SK-N-SH (cell line): ENCODE data around the gene HUS1. TPM values are rescaled to one million over a fixed set of nuclear protein-coding genes. Genes with fewer than 3 reads are reported as not detected.
"Not testable (repeated sequence)": the region's sequence is repeated elsewhere in the genome, so short reads cannot be mapped to it uniquely, and the experiment has no call there.

ENCODE experiments used
- CTCF ChIA-PET: fragments of 300-600, 350-600 bp; formaldehyde crosslinking; extraction: SDS; loops from one replicate; lab custom pipeline; 2021; lab: Yijun Ruan, JAX
- POLR2A ChIA-PET: fragments of 350-600 bp; sonication (Branson Sonifier 250); formaldehyde crosslinking; extraction: SDS; loops from one replicate; lab custom pipeline; 2020; ENCODE audit warnings: antibody characterized with exemption, inconsistent platforms; lab: Yijun Ruan, JAX
- DNase-seq: peaks from one replicate; pipeline ENCODE4 v3.0.0; 2012
- H2AFZ ChIP-seq: fragments of 200-600 bp; sonication (generic); 2 replicates; pipeline ENCODE4 v1.8.1; 2016; ENCODE audit warnings: antibody characterized with exemption, mild to moderate bottlenecking, low read depth
- H3F3A ChIP-seq: fragments of 200-600 bp; sonication (generic); replicated peaks from 2 replicates; pipeline ENCODE3; 2016; ENCODE audit warnings: antibody characterized with exemption, mild to moderate bottlenecking; ENCODE audit not compliant: insufficient read depth
- H3K27ac ChIP-seq, 2 experiments: fragments of 200-500 bp in 1 of 2; fragments of 200-600 bp in 1 of 2; sonication (Bioruptor generic) in 1 of 2; sonication (generic), shearing (Covaris generic) in 1 of 2; 2 replicates each; pipeline versions ENCODE4 v1.5.1 to v1.6.1; 2014 to 2016; ENCODE audit warnings: low read depth in 2 of 2, inconsistent platforms in 1 of 2, low read length in 1 of 2, mild to moderate bottlenecking in 1 of 2, mixed read lengths in 1 of 2
- H3K27me3 ChIP-seq: fragments of 200-600 bp; sonication (generic), shearing (Covaris generic); 2 replicates; pipeline ENCODE4 v1.6.1; 2016; ENCODE audit warnings: mixed run types; ENCODE audit not compliant: insufficient read depth
- H3K36me3 ChIP-seq, 2 experiments: fragments of 200-500 bp in 1 of 2; fragments of 200-600 bp in 1 of 2; sonication (Bioruptor generic) in 1 of 2; sonication (generic) in 1 of 2; replicated peaks in 1 of 2; 2 replicates each; pipeline versions ENCODE3 to v1.5.1; 2014 to 2016; ENCODE audit warnings: low read length in 1 of 2, mild to moderate bottlenecking in 1 of 2; ENCODE audit not compliant: insufficient read depth in 2 of 2, control insufficient read depth in 1 of 2
- H3K4me1 ChIP-seq, 2 experiments: fragments of 200-500 bp in 1 of 2; fragments of 200-600 bp in 1 of 2; sonication (Bioruptor generic) in 1 of 2; sonication (generic), shearing (Covaris generic) in 1 of 2; 2 replicates each; pipeline versions ENCODE4 v1.5.1 to v1.6.1; 2014 to 2016; ENCODE audit warnings: low read depth in 1 of 2, low read length in 1 of 2, mixed run types in 1 of 2; ENCODE audit not compliant: insufficient read depth in 2 of 2, control insufficient read depth in 1 of 2
- H3K4me2 ChIP-seq: fragments of 200-600 bp; sonication (generic), shearing (Covaris generic); 2 replicates; pipeline ENCODE4 v1.6.1; 2017; ENCODE audit warnings: mixed run types
- H3K4me3 ChIP-seq, 2 experiments: fragments of 200-500 bp in 1 of 2; fragments of 200-600 bp in 1 of 2; sonication (Bioruptor generic) in 1 of 2; sonication (generic), shearing (Covaris generic) in 1 of 2; 2 replicates each; pipeline versions ENCODE4 v1.5.1 to v1.8.1; 2014 to 2016; ENCODE audit warnings: low read depth in 2 of 2, inconsistent platforms in 1 of 2, low read length in 1 of 2, mild to moderate bottlenecking in 1 of 2, mixed read lengths in 1 of 2, moderate library complexity in 1 of 2
- H3K79me2 ChIP-seq: fragments of 200-600 bp; sonication (generic); 2 replicates; pipeline ENCODE4 v1.8.1; 2017; ENCODE audit warnings: mild to moderate bottlenecking; ENCODE audit not compliant: insufficient read depth
- H3K9ac ChIP-seq: fragments of 200-600 bp; sonication (generic); 2 replicates; pipeline ENCODE4 v1.6.1; 2017; ENCODE audit warnings: mixed run types
- H3K9me2 ChIP-seq: fragments of 200-600 bp; sonication (generic); 2 replicates; pipeline ENCODE4 v1.6.1; 2017; ENCODE audit warnings: mixed run types
- H3K9me3 ChIP-seq: fragments of 200-600 bp; sonication (generic); 2 replicates; pipeline ENCODE4 v1.6.1; 2017; ENCODE audit warnings: mixed run types, mild to moderate bottlenecking, moderate library complexity
- H4K20me1 ChIP-seq: fragments of 200-600 bp; sonication (generic); 2 replicates; pipeline ENCODE4 v1.6.1; 2017; ENCODE audit warnings: mild to moderate bottlenecking, mixed run types; ENCODE audit not compliant: insufficient read depth
- EZH2phosphoT487 ChIP-seq: fragments of 200-600 bp; sonication (generic); IDR thresholded peaks from 2 replicates; pipeline ENCODE4 v1.6.1; 2017; ENCODE audit warnings: low read depth, mixed run types, mild to moderate bottlenecking, antibody characterized with exemption, moderate library complexity, borderline replicate concordance
- FOSL2 ChIP-seq: IDR thresholded peaks from 2 replicates; pipeline ENCODE4 v1.4.0; 2012; ENCODE audit warnings: low read depth, mild to moderate bottlenecking, moderate library complexity, borderline replicate concordance
- JUND ChIP-seq: IDR thresholded peaks from 2 replicates; pipeline ENCODE4 v1.4.0; 2012
- MXI1 ChIP-seq: IDR thresholded peaks from 2 replicates; pipeline ENCODE4 v1.6.1; 2012; ENCODE audit warnings: mild to moderate bottlenecking, low read depth, low read length, improper control_type of control experiment
- POLR2AphosphoS5 ChIP-seq: IDR thresholded peaks from 2 replicates; pipeline ENCODE4 v1.6.1; 2012; ENCODE audit warnings: low read depth, low read length
- RCOR1 ChIP-seq: fragments of 150-350 bp; IDR thresholded peaks from 2 replicates; pipeline ENCODE4 v1.6.1; 2017; ENCODE audit warnings: antibody characterized with exemption, low read length
- RFX5 ChIP-seq: IDR thresholded peaks from 2 replicates; pipeline ENCODE4 v1.6.1; 2012; ENCODE audit warnings: mild to moderate bottlenecking, improper control_type of control experiment, low read length
- TCF12 ChIP-seq: IDR thresholded peaks from 2 replicates; pipeline ENCODE4 v1.4.0; 2012
- WGBS: methylation state at CpG from one replicate; pipeline ENCODE4 v1.1.6; 2017; ENCODE audit warnings: low lambda C conversion rate; 5-methylcytosine and 5-hydroxymethylcytosine counted together
- polyA plus RNA-seq, 3 experiments: library from polyadenylated mRNA; depleted of rRNA; stranded (reverse); fragments of >200 nt; gene quantifications; 2 replicates each; pipeline ENCODE4 v1.2.3, GENCODE V29; 2012
- TF ChIP-seq, protein P1 (sequence below): IDR thresholded peaks from 2 replicates; pipeline ENCODE4 v1.6.1; 2012; ENCODE audit warnings: mild to moderate bottlenecking, low read depth, low read length, moderate library complexity

The HUS1 gene
- polyA plus RNA-seq, 1 of the 3 experiments (the other 2 are of a cell fraction): 17.8 TPM

- H3K4me1 ChIP-seq, H3K9me3 ChIP-seq, H3K79me2 ChIP-seq, H3K36me3 ChIP-seq, H3K9ac ChIP-seq, H3K27ac ChIP-seq, H3K27me3 ChIP-seq, H3K4me3 ChIP-seq, H3K9me2 ChIP-seq, DNase-seq, POLR2A ChIA-PET, H3F3A ChIP-seq, H4K20me1 ChIP-seq: not testable (repeated sequence)
- CTCF ChIA-PET: interaction anchor here (1.0 to 4.0 kb wide), 7 partner anchors 9 to 651 kb away, joined by 3 to 19 read pairs (median 4); no protein-coding TSS in a partner anchor
- peak overlapping the region; percentile 28 for H3K4me2 ChIP-seq
- peak overlapping the region; percentile 47; the same call in 1 of the 2 replicates for H2AFZ ChIP-seq
- WGBS: 0% methylated on average over 1 of the region's 1 CpG
- TF ChIP-seq FOSL2: peak; percentile 8; the same call in 1 of the 2 replicates
- TF ChIP-seq JUND: 0 out of 2 replicates have a peak, but pooled peaks have one; percentile 19
- TF ChIP-seq TCF12: peak; percentile 48
Measured at GRCh38 chr7:47916514-47916913, 62.9 kb downstream of the HUS1 start.

DNA sequence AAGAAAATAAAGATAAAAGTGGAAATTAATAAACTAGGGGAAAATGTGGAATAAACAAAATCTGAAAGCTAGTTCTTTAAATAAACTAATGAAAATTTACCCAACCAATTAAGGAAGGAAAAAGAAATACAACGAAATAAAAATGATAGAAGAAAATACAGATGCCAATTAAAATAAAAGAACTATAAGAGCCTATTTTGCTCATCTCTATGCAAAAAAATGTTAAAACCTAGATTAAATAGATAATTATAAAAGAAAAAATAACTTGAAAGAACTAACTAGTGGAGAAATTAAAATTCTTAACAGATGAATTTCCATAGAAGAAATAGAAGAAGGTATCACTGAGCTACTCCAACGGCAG lies 63.8 kb downstream of the HUS1 start:
- Histone ChIP-seq H3K4me3 (no peak overlapping the region), H3K9ac (no peak overlapping the region), H3F3A (no peaks in the 10 kb centered on the region), H3K9me2 (no peaks in the 10 kb centered on the region), H3K9me3 (peaks cover 7% of the 10 kb centered on the region), H3K79me2 (no peaks in the 10 kb centered on the region), H3K27ac (no peak overlapping the region), H4K20me1 (no peaks in the 10 kb centered on the region), H3K27me3 (no peaks in the 10 kb centered on the region), H3K36me3 (no peaks in the 10 kb centered on the region), H3K4me2 (no peak overlapping the region), H2AFZ (no peak overlapping the region), H3K4me1 (no peaks in the 10 kb centered on the region; a peak in 1 of 4 replicates)
- no peak for DNase-seq
- WGBS: 50% methylated on average over 2 of the region's 2 CpGs
- ChIA-PET CTCF (interaction anchor here (1.0 to 4.0 kb wide), 7 partner anchors 10 to 650 kb away, joined by 3 to 19 read pairs (median 3); no protein-coding TSS in a partner anchor), POLR2A (no interaction called here)
- TF ChIP-seq MXI1 (no peak), EZH2phosphoT487 (no peak), RFX5 (no peak), RCOR1 (no peak), POLR2AphosphoS5 (no peak)
- TF ChIP-seq, protein P1, sequence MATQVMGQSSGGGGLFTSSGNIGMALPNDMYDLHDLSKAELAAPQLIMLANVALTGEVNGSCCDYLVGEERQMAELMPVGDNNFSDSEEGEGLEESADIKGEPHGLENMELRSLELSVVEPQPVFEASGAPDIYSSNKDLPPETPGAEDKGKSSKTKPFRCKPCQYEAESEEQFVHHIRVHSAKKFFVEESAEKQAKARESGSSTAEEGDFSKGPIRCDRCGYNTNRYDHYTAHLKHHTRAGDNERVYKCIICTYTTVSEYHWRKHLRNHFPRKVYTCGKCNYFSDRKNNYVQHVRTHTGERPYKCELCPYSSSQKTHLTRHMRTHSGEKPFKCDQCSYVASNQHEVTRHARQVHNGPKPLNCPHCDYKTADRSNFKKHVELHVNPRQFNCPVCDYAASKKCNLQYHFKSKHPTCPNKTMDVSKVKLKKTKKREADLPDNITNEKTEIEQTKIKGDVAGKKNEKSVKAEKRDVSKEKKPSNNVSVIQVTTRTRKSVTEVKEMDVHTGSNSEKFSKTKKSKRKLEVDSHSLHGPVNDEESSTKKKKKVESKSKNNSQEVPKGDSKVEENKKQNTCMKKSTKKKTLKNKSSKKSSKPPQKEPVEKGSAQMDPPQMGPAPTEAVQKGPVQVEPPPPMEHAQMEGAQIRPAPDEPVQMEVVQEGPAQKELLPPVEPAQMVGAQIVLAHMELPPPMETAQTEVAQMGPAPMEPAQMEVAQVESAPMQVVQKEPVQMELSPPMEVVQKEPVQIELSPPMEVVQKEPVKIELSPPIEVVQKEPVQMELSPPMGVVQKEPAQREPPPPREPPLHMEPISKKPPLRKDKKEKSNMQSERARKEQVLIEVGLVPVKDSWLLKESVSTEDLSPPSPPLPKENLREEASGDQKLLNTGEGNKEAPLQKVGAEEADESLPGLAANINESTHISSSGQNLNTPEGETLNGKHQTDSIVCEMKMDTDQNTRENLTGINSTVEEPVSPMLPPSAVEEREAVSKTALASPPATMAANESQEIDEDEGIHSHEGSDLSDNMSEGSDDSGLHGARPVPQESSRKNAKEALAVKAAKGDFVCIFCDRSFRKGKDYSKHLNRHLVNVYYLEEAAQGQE: no peak
